ENCODE measurements around the gene RBMY1A1.
"Not testable (repeated sequence)": the region's sequence is repeated elsewhere in the genome, so short reads cannot be mapped to it uniquely, and the experiment has no call there.

RBMY1A1 gene

GRCh38 chrY:21534579-21534978, at the start of gene RBMY1A1:
RBMY1A1 (plus strand) TSS chrY:21534879; CDS start chrY:21536892, 2,013 bp downstream.
- H3K4me1 Mint-ChIP-seq (ENCODE audit: low read depth); H3K27me3 Mint-ChIP-seq (ENCODE audit: low read depth); H3K36me3 Mint-ChIP-seq (ENCODE audit: low read depth); H3K9me3 Mint-ChIP-seq; H3K4me3 Mint-ChIP-seq; H3K27ac Mint-ChIP-seq; DNase-seq (ENCODE audit: low spot score): not testable (repeated sequence)

- H3K36me3 Mint-ChIP-seq (ENCODE audit: low read depth); H3K27ac Mint-ChIP-seq; H3K9me3 Mint-ChIP-seq; DNase-seq (ENCODE audit: low spot score); H3K27me3 Mint-ChIP-seq (ENCODE audit: low read depth); H3K4me3 Mint-ChIP-seq; H3K4me1 Mint-ChIP-seq (ENCODE audit: low read depth): not testable (repeated sequence)
These were observed 23.6 kb upstream of the RBMY1A1 start, which contains the start of gene RBMY1B for GRCh38 chrY:21511038-21511437. RBMY1B (plus strand) TSS chrY:21511338; CDS start chrY:21513351, 2,013 bp downstream.

- not testable (repeated sequence) for H3K36me3 Mint-ChIP-seq (ENCODE audit: low read depth); H3K4me3 Mint-ChIP-seq; H3K4me1 Mint-ChIP-seq (ENCODE audit: low read depth); H3K27ac Mint-ChIP-seq; H3K27me3 Mint-ChIP-seq (ENCODE audit: low read depth); DNase-seq (ENCODE audit: low spot score); H3K9me3 Mint-ChIP-seq
These were observed 24.8 kb downstream of the RBMY1A1 start for GRCh38 chrY:21559316-21559984.

GRCh38 chrY:21585449-21585848, 50.8 kb downstream of the RBMY1A1 start:
- H3K4me3 Mint-ChIP-seq: no peak overlapping the region
- no peak for DNase-seq (ENCODE audit: low spot score)
- H3K27ac Mint-ChIP-seq: no peak overlapping the region
- H3K4me1 Mint-ChIP-seq (ENCODE audit: low read depth): peaks cover 2% of the 10 kb centered on the region
- H3K27me3 Mint-ChIP-seq (ENCODE audit: low read depth): no peaks in the 10 kb centered on the region
- H3K36me3 Mint-ChIP-seq (ENCODE audit: low read depth): no peaks in the 10 kb centered on the region
- no peaks in the 10 kb centered on the region for H3K9me3 Mint-ChIP-seq

GRCh38 chrY:21586454-21586853, 51.8 kb downstream of the RBMY1A1 start:
- not testable (repeated sequence) for DNase-seq (ENCODE audit: low spot score); H3K36me3 Mint-ChIP-seq (ENCODE audit: low read depth); H3K4me1 Mint-ChIP-seq (ENCODE audit: low read depth); H3K4me3 Mint-ChIP-seq; H3K27me3 Mint-ChIP-seq (ENCODE audit: low read depth); H3K27ac Mint-ChIP-seq; H3K9me3 Mint-ChIP-seq

- H3K36me3 Mint-ChIP-seq (ENCODE audit: low read depth): no peaks in the 10 kb centered on the region
- no peak for DNase-seq (ENCODE audit: low spot score)
- no peaks in the 10 kb centered on the region for H3K9me3 Mint-ChIP-seq
- no peak overlapping the region for H3K27ac Mint-ChIP-seq
- no peaks in the 10 kb centered on the region for H3K27me3 Mint-ChIP-seq (ENCODE audit: low read depth)
- no peak overlapping the region for H3K4me3 Mint-ChIP-seq
- no peaks in the 10 kb centered on the region for H3K4me1 Mint-ChIP-seq (ENCODE audit: low read depth)
These were observed 57.4 kb downstream of the RBMY1A1 start for GRCh38 chrY:21592059-21592458.

GRCh38 chrY:21596287-21596686, 61.6 kb downstream of the RBMY1A1 start:
- H3K4me3 Mint-ChIP-seq; H3K4me1 Mint-ChIP-seq (ENCODE audit: low read depth); H3K27me3 Mint-ChIP-seq (ENCODE audit: low read depth); DNase-seq (ENCODE audit: low spot score); H3K9me3 Mint-ChIP-seq; H3K36me3 Mint-ChIP-seq (ENCODE audit: low read depth); H3K27ac Mint-ChIP-seq: not testable (repeated sequence)

Data from T-helper 2 cell treated with Interferon-gamma antibody and Interleukin-4, amounts not matched to agents 5 μg/mL and 100 μg/mL, for 36 hours (primary cell).